Adipose tissue (tissue), 3 donors: ENCODE data around the gene TNF. TPM values are rescaled to one million over a fixed set of nuclear protein-coding genes. Genes with fewer than 3 reads are reported as not detected.

Experiments
- H3K27ac ChIP-seq: one replicate; pipeline ENCODE4 v1.5.1; 2013; ENCODE audit warnings: low read depth, low read length
- WGBS, 3 donors: extraction: QIAGEN DNeasy Blood & Tissue Kit; methylation state at CpG; one replicate each; pipeline ENCODE4 v1.1.7; 2013; 5-methylcytosine and 5-hydroxymethylcytosine counted together
- polyA plus RNA-seq, 3 donors: library from polyadenylated mRNA; stranded (reverse); fragments of 200-250 nt; gene quantifications; one replicate each; pipeline ENCODE4 v1.2.3, GENCODE V29; 2013
- donor health status: healthy with polysubstance abuse.
- donor health status: Bipolar disorder and iron deficiency.
- donor health status: healthy.

Gene TNF
- 1 to 10 TPM in 1 of 3 donors, under 1 TPM in 2; 0.16 to 1.1 (median 0.56) TPM for polyA plus RNA-seq

DNA sequence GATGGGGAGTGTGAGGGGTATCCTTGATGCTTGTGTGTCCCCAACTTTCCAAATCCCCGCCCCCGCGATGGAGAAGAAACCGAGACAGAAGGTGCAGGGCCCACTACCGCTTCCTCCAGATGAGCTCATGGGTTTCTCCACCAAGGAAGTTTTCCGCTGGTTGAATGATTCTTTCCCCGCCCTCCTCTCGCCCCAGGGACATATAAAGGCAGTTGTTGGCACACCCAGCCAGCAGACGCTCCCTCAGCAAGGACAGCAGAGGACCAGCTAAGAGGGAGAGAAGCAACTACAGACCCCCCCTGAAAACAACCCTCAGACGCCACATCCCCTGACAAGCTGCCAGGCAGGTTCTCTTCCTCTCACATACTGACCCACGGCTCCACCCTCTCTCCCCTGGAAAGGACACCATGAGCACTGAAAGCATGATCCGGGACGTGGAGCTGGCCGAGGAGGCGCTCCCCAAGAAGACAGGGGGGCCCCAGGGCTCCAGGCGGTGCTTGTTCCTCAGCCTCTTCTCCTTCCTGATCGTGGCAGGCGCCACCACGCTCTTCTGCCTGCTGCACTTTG is at the start of gene TNF:
Gene TNF (plus strand): TSS at position 231 of the 567 bp plus-strand sequence. CDS start 177 bp downstream, at position 408.
- 26 to 62% (median 29%) methylated on average over 19 of the region's 19 CpGs for WGBS, 3 donors
- no peak within 1 kb of the TSS for H3K27ac ChIP-seq

- H3K27ac ChIP-seq, result no peak overlapping the region
- 68 to 83% (median 72%) methylated on average over 4 of the region's 4 CpGs for WGBS, 3 donors
Measured at GRCh38 chr6:31525932-31526591, 49.3 kb upstream of the TNF start.

DNA sequence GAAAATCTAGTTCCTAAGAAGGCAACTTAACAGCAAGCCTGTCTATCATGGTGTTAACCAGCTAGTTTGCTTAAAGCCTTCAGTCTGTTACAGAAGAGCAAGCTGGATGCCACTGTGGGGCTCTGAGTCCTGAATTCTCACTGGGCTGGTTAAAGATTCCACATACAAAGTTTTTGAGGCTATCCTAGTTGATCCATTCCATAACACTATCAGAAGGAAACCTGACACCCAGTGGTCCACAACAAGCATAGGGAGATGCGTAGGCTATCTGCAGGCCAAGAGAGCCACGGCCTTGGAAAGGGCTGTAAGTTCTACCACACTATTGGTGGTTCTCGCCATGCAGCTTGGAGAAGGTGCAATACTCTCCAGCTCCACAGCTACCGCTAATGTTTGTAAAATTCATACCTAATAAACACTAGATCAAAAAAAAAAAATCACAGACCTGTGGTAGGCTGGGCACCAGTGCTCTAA is 47.0 kb upstream of the TNF start:
- no peak overlapping the region for H3K27ac ChIP-seq
- WGBS, 3 donors, result 69 to 94% (median 89%) methylated on average over 4 of the region's 4 CpGs

- no peak within 1 kb of the TSS for H3K27ac ChIP-seq
Measured at GRCh38 chr6:31528821-31529328, 46.5 kb upstream of the TNF start, which contains the start of gene MCCD1. Gene MCCD1 (plus strand): TSS chr6:31528962. CDS start chr6:31529015, 53 bp downstream.

GRCh38 chr6:31529329-31530150 is 45.8 kb upstream of the TNF start:
- no peak overlapping the region for H3K27ac ChIP-seq
- WGBS, 3 donors, result 36 to 54% (median 53%) methylated on average over 12 of the region's 12 CpGs

More at GRCh38 chr6:31528821-31529328, 46.5 kb upstream of the TNF start, which contains the start of gene MCCD1:
- WGBS, 3 donors, result 46 to 68% (median 59%) methylated on average over 7 of the region's 7 CpGs

DNA sequence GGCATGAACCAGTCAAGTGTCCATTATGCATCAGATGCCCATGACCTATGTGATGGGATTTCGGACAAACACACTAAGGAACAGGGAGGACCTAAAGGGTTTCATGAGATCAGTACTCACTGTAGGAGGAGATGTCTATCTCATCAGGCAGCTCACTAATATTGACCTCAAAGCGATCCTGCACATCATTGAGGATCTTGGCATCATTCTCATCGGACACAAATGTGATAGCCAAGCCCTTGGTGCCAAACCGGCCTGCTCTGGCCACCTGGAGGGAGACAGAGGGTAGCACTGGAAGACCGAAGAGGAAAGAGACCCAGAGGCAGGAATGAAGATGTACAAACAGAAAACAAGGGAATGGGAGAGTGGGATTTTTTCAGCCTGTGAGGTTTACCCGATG is 44.7 kb upstream of the TNF start:
- H3K27ac ChIP-seq, result no peak overlapping the region
- WGBS, 3 donors, result 68 to 73% (median 71%) methylated on average over 5 to 6 of the region's 6 CpGs

GRCh38 chr6:31531162-31531561 is 44.2 kb upstream of the TNF start:
- H3K27ac ChIP-seq, result no peak overlapping the region
- WGBS, 3 donors, result 88 to 91% (median 90%) methylated on average over 7 of the region's 7 CpGs

DNA sequence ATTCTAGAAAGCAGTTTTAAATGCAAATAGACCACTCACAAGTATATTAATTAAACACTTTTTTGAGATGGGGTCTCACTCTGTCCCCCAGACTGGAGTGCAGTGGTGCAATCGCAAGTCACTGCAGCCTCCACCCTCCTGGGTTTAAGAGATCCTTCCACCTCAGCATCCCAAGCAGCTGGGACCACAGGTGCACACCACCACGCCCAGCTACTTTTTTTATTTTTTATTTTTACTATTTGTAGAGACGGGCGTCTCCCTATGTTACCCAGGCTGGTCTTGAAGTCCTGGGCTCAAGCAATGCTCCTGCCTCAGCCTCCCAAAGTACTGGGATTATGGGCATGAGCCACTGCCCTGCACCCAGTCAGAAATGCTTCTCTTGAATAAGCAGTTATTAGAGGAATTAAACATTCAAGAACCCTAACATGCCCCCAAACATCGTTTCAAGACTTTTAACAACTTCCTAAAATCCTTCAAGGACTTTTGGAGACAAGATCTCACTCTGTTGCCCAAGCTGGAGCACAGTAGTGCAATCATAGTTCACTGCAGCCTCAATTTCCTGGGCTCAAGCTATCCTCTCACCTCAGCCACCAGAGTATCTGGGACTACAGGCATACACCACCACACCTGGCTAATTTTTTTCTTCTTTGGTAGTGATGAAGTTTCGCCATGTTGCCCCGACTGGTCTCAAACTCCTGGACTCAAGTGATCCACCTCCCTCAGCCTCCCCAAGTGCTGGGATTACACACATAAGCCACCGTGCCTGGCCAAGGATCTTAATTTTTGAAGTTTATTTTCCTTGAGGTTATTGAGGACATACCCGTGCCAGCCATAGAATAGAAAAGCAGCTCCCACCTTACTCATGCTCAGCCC is 43.4 kb upstream of the TNF start:
- no peak overlapping the region for H3K27ac ChIP-seq
- 70 to 77% (median 72%) methylated on average over 9 of the region's 9 CpGs for WGBS, 3 donors

DNA sequence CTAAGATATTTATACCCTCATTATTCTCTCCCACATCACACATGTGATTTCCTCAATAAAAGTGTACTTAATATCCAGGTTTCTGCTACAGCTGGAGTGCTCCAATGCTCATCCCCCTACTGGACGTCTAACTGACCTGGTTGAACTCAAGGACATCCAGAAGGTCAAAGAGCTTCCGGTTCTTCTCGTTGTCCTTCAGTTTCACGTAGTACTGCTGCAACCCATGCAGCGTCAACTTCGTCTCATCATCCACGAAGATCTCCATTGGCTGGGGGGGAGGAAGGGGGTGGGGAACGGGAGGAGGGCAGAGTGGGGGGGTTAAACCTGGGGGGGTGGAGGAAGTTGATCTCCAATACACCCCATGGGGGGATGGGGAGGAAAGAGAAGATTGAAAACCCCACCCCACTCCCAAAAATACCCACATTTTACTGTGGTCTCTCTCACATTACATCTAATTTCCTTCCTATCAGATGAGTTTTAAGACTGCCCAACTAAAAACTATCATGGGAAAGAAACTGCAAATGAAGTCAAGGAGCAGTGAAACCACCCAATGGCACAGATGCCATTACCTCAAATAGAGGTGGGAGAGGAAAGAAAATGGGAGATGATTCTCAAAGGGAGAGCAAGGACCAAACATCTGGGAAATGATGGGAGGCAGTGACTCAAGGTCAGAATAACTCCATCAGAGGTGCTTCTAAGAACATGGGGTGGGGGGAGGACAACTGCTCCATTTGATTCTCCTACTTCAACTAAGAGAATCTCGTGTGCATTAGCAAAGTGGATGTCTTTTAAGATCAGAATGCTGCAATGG is 42.5 kb upstream of the TNF start:
- WGBS, 3 donors, result 44 to 63% (median 62%) methylated on average over 9 of the region's 9 CpGs
- no peak overlapping the region for H3K27ac ChIP-seq

DNA sequence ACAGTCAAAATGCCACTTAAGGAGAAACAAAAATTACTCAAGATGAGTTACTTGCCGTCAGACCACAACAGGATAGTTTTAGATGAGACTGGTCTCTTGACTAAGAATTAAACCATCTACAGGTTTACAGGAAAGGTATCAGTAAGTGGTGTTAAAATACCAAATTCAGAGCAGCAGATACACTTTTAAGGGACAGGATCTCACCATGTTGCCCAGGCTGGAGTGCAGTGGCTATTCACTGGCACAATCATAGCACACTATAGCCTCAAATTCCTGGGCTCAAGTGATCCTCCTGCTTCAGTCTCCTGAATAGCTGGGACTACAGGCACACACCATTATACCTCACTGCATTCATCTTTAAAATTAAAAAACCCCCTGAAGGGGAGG is 41.9 kb upstream of the TNF start:
- WGBS, 3 donors, result 76 to 92% (median 78%) methylated on average over 1 of the region's 1 CpG
- H3K27ac ChIP-seq, result no peak overlapping the region

DNA sequence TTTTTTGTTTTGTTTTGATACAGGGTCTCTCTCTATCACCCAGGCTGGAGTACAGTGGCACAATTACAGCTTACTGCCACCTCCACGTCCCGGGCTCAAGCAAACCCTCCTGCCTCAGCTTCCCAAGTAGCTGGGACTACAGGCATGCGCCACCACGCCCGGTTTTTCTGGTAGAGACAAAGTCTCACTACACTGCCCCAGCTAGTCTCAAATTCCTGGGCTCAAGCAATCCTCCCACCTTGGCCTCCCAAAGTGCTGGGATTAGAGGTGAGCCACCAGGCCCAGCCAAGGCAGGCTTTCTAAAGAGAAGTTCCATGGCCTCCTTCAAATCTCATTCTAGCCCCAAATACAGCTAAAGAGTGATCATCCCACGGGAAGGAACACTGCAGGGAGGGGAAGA is 41.4 kb upstream of the TNF start:
- no peak overlapping the region for H3K27ac ChIP-seq
- 90 to 94% (median 91%) methylated on average over 6 of the region's 6 CpGs for WGBS, 3 donors

DNA sequence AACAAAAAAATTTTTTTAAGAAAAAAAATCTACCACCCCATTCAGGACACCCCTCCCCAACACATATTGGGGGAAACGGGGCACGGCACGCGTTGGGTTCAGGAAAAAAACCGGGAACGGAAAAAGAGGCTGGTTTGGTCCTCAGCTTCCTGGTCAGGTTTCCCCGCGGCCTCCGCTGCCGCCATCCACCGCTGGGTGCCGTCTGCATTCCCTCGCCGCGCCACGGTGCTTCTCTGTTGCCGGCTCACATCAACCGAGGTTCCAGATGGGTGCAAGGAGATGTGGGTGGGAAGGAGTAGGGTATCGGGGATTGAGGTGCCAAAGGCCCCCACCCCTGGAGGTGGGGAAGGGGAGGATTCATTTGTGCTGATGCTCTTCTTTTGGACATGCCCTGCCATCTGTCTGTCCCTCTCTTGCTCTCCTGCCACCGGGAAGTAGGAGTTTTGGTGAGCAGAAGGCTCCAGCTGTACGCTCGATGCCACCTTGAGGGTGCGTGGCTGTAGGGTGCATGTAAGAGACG is 40.8 kb upstream of the TNF start:
- 88 to 89% (median 88%) methylated on average over 24 of the region's 24 CpGs for WGBS, 3 donors

GRCh38 chr6:31535538-31536324 is 39.6 kb upstream of the TNF start:
- 29 to 36% (median 36%) methylated on average over 2 of the region's 2 CpGs for WGBS, 3 donors

More for the DNA sequence above, 40.8 kb upstream of the TNF start:
- H3K27ac ChIP-seq, result no peak overlapping the region

DNA sequence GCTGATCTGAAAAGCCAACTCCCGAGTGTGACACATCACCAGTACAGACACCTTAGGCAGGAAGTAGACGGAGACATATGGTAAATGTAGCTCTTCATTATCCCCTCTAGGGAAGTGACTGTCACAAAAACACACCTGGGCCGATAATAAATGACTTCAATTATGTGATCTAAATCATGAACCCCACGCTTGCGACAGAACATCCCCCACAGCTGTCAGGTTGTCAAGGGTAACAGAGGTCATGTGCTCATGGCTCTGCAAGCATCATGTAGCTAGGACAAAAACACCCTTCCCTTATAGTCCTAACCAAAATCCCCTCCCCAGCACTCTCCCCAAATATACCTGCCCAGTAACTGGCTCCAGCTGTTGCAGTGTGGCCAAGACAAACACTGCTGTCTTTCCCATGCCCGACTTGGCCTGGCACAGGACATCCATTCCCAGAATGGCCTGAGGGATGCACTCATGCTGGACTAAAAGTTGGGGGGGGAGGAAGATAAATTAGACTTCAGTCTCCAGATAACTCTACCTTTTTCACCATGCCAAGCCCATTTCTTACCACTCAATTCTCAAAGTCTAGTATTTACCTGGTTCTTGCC is 36.5 kb upstream of the TNF start:
- no peak overlapping the region for H3K27ac ChIP-seq
- WGBS, 3 donors, result 35 to 67% (median 53%) methylated on average over 6 of the region's 6 CpGs

More at GRCh38 chr6:31535538-31536324, 39.6 kb upstream of the TNF start:
- no peak overlapping the region for H3K27ac ChIP-seq

DNA sequence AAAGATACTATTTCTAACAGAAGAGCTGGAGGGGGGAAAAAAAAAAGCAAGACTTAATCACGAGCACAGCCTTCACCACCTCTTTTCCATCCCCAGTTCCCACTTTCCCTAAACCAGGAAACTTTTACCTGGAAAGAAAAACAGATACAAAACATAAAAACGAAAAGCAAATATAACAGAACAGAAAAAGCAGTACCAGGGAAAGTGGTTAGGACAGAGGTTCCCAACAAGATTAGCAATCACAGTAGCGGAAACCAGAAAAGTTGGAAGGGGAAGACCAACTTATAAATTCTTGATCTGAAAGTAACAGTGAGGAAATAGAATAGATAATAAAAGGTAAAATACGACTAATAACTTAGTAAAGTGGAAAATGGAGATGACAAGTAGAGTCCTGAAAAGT is 34.7 kb upstream of the TNF start:
- H3K27ac ChIP-seq, result no peak overlapping the region
- 8 to 23% (median 18%) methylated on average over 4 of the region's 4 CpGs for WGBS, 3 donors
